Type B pancreatic cell (in vitro differentiated cells): ENCODE measurements around the gene RALY. TPM values are rescaled to one million over a fixed set of nuclear protein-coding genes. Genes with fewer than 3 reads are reported as not detected.
A peak's percentile ranks its signal among the peaks of the same experiment; 100 is the strongest.

Experiments
- DNase-seq: peaks from one replicate; pipeline ENCODE4 v3.0.0; 2021; ENCODE audit warnings: mixed read lengths; ENCODE audit not compliant: unreplicated experiment; ENCODE audit errors: extremely low spot score
- H3K27ac Mint-ChIP-seq: 2 replicates; pipeline ENCODE4 v1.8.0; 2021; ENCODE audit warnings: mild to moderate bottlenecking, mixed read lengths
- H3K27me3 Mint-ChIP-seq: 2 replicates; pipeline ENCODE4 v1.8.0; 2021; ENCODE audit warnings: mixed read lengths
- H3K36me3 Mint-ChIP-seq: 2 replicates; pipeline ENCODE4 v1.8.0; 2021; ENCODE audit warnings: mixed read lengths
- H3K4me1 Mint-ChIP-seq: one replicate; pipeline ENCODE4 v1.8.0; 2021; ENCODE audit warnings: mixed read lengths; ENCODE audit not compliant: unreplicated experiment
- H3K4me3 Mint-ChIP-seq: 2 replicates; pipeline ENCODE4 v1.8.0; 2021; ENCODE audit warnings: mild to moderate bottlenecking, mixed read lengths
- H3K9me3 Mint-ChIP-seq: 2 replicates; pipeline ENCODE4 v1.8.0; 2021; ENCODE audit warnings: mixed read lengths
- total RNA-seq: library from RNA; stranded (reverse); gene quantifications from 2 replicates; pipeline ENCODE4 v1.2.1, GENCODE V29; 2021; ENCODE audit warnings: low replicate concordance
- TF ChIP-seq, protein P1 (sequence below): fragments of 200-600 bp; sonication (generic); conservative IDR thresholded peaks from 2 replicates; pipeline ENCODE4 v1.5.0; 2021; ENCODE audit warnings: antibody characterized with exemption, mild to moderate bottlenecking

Gene RALY
- total RNA-seq, 1 donor from 2014 or later = 215 TPM

GRCh38 chr20:34085544-34086040 lies 91.9 kb downstream of the RALY start:
- H3K36me3 Mint-ChIP-seq = peaks cover 44% of the 10 kb centered on the region
- TF ChIP-seq, protein P1, sequence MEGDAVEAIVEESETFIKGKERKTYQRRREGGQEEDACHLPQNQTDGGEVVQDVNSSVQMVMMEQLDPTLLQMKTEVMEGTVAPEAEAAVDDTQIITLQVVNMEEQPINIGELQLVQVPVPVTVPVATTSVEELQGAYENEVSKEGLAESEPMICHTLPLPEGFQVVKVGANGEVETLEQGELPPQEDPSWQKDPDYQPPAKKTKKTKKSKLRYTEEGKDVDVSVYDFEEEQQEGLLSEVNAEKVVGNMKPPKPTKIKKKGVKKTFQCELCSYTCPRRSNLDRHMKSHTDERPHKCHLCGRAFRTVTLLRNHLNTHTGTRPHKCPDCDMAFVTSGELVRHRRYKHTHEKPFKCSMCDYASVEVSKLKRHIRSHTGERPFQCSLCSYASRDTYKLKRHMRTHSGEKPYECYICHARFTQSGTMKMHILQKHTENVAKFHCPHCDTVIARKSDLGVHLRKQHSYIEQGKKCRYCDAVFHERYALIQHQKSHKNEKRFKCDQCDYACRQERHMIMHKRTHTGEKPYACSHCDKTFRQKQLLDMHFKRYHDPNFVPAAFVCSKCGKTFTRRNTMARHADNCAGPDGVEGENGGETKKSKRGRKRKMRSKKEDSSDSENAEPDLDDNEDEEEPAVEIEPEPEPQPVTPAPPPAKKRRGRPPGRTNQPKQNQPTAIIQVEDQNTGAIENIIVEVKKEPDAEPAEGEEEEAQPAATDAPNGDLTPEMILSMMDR = no peak
- no peaks in the 10 kb centered on the region for H3K9me3 Mint-ChIP-seq
- no peak for DNase-seq
- no peak overlapping the region for H3K27ac Mint-ChIP-seq
- H3K27me3 Mint-ChIP-seq = no peaks in the 10 kb centered on the region
- peaks cover 7% of the 10 kb centered on the region for H3K4me1 Mint-ChIP-seq
- no peak overlapping the region for H3K4me3 Mint-ChIP-seq

DNA sequence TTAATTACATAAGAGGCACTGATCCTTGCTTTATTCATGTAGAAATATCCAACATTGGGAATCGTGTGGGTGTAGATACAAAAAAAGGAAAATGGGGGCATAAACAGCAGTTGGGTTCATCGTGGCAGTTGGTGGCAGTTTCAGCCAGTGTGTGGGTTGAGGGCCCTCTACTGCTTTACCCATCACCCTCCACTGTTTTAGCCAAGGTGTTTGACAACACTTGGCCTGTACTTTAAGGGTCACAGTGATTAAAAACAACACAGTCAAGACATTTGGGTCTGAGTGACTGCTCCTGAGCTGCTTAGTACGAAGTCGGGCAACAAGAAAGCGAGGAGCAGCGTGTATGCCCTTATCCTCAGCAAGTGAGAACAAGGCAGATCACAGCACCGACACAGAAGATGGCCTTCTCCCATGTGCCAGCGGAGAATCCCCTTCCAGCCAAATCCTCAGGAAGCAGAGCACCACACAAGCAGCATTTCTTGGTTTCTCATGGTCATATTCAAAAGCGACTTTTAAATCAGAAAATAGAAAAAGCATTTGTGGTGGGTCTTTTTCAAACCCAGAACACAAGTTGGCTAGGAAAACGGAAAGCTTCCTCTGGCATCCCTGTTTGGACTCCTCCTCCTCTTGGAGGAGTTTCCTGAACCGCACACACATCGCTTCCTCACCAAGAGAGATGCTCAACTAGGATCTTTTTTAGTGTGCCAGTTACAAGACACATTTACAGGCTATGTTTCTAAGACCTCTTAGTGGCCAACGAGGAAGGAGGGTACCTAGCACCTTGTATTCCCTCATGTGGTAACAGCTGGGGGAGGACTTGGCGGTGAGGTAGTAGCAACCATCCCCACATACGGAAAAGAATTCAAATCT lies 94.8 kb downstream of the RALY start:
- H3K27me3 Mint-ChIP-seq = no peaks in the 10 kb centered on the region
- no peak overlapping the region for H3K4me3 Mint-ChIP-seq
- DNase-seq = no peak
- H3K9me3 Mint-ChIP-seq = no peaks in the 10 kb centered on the region
- TF ChIP-seq, protein P1 = no peak
- H3K27ac Mint-ChIP-seq = peak overlapping the region; percentile 30
- H3K36me3 Mint-ChIP-seq = peaks cover 61% of the 10 kb centered on the region
- peaks cover 5% of the 10 kb centered on the region for H3K4me1 Mint-ChIP-seq

GRCh38 chr20:34089175-34089479 lies 95.4 kb downstream of the RALY start:
- peaks cover 62% of the 10 kb centered on the region for H3K36me3 Mint-ChIP-seq
- no peak for DNase-seq
- no peak overlapping the region for H3K27ac Mint-ChIP-seq
- H3K4me1 Mint-ChIP-seq = no peaks in the 10 kb centered on the region
- H3K4me3 Mint-ChIP-seq = no peak overlapping the region
- H3K27me3 Mint-ChIP-seq = no peaks in the 10 kb centered on the region
- TF ChIP-seq, protein P1 = no peak
- H3K9me3 Mint-ChIP-seq = no peaks in the 10 kb centered on the region

DNA sequence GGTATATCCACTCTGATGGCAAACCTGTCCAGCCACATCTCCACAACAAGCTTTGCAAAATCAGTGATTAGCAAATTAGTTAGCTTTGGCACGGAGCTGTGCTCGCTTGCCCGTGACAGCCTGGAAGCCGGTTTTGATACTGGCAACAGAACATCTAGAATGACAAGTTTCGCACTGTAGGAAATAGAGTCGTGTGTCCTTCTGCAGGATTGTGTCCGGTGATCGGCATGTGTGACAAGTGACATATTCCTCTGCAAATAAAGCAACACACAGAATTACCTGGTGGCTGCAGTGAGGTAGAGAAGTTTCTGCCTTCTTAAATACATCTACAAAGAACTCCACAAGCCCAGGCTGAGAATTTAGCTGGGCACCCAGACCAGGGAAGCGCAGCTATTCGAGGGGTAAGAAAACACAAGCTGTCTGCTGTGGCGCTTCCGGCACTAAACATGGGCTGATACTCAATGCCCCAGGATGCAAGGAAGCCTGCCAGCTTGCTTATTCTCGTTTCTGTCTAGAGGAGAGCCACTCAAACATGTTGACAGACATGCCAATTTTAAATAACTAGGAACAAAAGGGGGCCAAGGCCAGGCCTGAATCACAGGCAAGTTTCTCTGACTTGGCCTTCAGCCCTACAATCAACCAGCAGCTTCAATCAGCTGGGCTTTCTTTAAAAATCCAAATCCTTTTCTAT lies 96.1 kb downstream of the RALY start:
- peaks cover 61% of the 10 kb centered on the region for H3K36me3 Mint-ChIP-seq
- H3K27me3 Mint-ChIP-seq = no peaks in the 10 kb centered on the region
- no peak for DNase-seq
- H3K4me3 Mint-ChIP-seq = no peak overlapping the region
- H3K4me1 Mint-ChIP-seq = no peaks in the 10 kb centered on the region
- TF ChIP-seq, protein P1 = no peak
- no peaks in the 10 kb centered on the region for H3K9me3 Mint-ChIP-seq
- H3K27ac Mint-ChIP-seq = peak overlapping the region; percentile 0

DNA sequence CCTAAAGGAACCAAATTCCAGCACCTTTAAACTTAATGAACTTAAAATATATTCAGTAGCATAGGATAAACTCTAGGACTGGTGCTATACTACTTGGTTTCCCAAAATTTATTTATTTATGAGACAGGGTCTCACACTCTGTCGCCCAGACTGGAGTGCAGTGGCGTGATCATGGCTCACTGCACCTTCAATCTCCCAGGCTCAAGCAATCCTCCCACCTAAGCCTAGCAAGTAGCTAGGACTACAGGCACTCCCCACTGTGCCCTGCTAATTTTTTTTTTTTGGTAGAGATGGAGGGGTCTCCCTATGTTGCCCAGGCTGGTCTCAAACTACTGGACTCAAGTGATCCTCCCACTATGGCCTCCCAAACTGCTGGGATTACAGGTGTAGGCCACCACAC lies 96.9 kb downstream of the RALY start:
- H3K4me1 Mint-ChIP-seq = no peaks in the 10 kb centered on the region
- TF ChIP-seq, protein P1 = no peak
- H3K9me3 Mint-ChIP-seq = no peaks in the 10 kb centered on the region
- no peak overlapping the region for H3K4me3 Mint-ChIP-seq
- peaks cover 60% of the 10 kb centered on the region for H3K36me3 Mint-ChIP-seq
- H3K27me3 Mint-ChIP-seq = no peaks in the 10 kb centered on the region
- no peak for DNase-seq
- no peak overlapping the region for H3K27ac Mint-ChIP-seq
